HG02571 (cell line): Measurements from ENCODE around the gene RILP.

Source experiments
- ATAC-seq: cut with Tn5 transposase; IDR thresholded peaks from one replicate; pipeline ENCODE4 v1.9.1; 2021; ENCODE audit warnings: mild to moderate bottlenecking, moderate library complexity; ENCODE audit not compliant: unreplicated experiment

Gene RILP

GRCh38 chr17:1648173-1648962, 1.3 kb downstream of the RILP start:
- no peak for ATAC-seq

GRCh38 chr17:1647802-1648171, 1.9 kb downstream of the RILP start:
- no peak for ATAC-seq

GRCh38 chr17:1646199-1646875, 3.3 kb downstream of the RILP start:
- ATAC-seq = no peak

- ATAC-seq = no peak
Measured at GRCh38 chr17:1645207-1646171, 4.2 kb downstream of the RILP start, which contains the start of gene SCARF1. Gene SCARF1 (minus strand): TSS chr17:1645732. CDS start chr17:1645697, 35 bp downstream.

GRCh38 chr17:1644493-1645206, 5.0 kb downstream of the RILP start:
- ATAC-seq = no peak

GRCh38 chr17:1643999-1644492, 5.6 kb downstream of the RILP start:
- no peak for ATAC-seq

- no peak for ATAC-seq
Measured at GRCh38 chr17:1643293-1643998, 6.2 kb downstream of the RILP start.

- no peak for ATAC-seq
Measured at GRCh38 chr17:1641065-1641403, 8.6 kb downstream of the RILP start.

- ATAC-seq = no peak
Measured at GRCh38 chr17:1640329-1641064, 9.2 kb downstream of the RILP start.

- ATAC-seq = no peak
Measured at GRCh38 chr17:1639549-1640180, 10.0 kb downstream of the RILP start.

GRCh38 chr17:1638624-1639300, 10.9 kb downstream of the RILP start:
- no peak for ATAC-seq

GRCh38 chr17:1638171-1638590, 11.5 kb downstream of the RILP start:
- ATAC-seq = no peak

- ATAC-seq = no peak
Measured at GRCh38 chr17:1636732-1637285, 12.9 kb downstream of the RILP start.

- no peak for ATAC-seq
Measured at GRCh38 chr17:1635675-1636465, 13.8 kb downstream of the RILP start.

GRCh38 chr17:1634841-1635650, 14.6 kb downstream of the RILP start:
- ATAC-seq = no peak

- no peak for ATAC-seq
Measured at GRCh38 chr17:1630662-1631061, 19.0 kb downstream of the RILP start.
